ENCODE data around the gene CPXM1.

The CPXM1 gene

DNA sequence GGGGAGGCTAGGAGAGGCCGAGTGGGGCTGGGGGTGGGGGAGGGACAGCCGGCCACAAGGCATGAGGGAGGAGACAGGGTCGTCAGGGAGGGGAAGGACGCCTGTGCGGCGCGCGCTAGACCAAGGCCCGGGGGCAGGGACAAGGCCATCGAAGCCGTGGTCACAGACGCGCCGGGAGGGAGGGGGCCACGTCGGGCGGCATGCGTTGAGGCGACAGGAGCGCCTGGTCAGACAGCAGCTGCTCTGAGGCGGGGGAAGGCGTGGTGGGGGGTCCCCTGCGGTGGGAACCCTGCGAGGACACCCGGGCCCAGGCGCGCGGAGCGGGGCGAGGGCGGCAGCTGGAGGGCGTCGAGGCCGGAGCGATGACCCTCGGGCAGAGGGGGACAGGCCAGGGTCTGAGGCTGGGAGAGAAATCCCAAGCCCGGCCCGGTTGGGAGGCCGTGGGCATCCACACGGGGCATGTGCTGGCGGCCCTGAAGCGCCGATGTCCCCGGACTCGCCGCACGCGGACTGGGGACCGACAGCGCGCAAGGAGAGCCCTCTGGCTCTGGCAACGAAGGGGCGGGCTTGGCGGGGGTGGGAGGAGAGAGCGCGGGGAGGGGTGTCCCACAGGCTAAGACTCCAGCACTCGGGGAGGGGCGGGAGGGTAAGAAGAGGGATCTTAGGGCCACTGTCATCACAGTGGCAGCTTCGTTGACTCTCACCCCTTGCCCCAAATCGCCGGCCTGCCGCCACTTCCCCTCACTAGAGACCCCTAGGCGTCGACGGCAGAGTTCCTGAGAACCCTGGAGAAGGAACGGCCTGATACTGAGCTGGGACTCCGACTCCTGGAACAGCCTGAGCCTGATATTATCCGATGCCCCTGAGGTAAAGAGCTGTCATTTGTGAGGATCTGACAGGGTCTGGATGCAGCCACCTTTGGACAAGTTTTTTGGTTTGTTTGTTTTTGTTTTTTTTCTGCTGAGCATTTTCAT lies 20.8 kb upstream of the CPXM1 start:
- TF ChIP-seq, protein P1, sequence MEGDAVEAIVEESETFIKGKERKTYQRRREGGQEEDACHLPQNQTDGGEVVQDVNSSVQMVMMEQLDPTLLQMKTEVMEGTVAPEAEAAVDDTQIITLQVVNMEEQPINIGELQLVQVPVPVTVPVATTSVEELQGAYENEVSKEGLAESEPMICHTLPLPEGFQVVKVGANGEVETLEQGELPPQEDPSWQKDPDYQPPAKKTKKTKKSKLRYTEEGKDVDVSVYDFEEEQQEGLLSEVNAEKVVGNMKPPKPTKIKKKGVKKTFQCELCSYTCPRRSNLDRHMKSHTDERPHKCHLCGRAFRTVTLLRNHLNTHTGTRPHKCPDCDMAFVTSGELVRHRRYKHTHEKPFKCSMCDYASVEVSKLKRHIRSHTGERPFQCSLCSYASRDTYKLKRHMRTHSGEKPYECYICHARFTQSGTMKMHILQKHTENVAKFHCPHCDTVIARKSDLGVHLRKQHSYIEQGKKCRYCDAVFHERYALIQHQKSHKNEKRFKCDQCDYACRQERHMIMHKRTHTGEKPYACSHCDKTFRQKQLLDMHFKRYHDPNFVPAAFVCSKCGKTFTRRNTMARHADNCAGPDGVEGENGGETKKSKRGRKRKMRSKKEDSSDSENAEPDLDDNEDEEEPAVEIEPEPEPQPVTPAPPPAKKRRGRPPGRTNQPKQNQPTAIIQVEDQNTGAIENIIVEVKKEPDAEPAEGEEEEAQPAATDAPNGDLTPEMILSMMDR (IDR thresholded peaks at IDR 0.05; ENCODE audit: extremely low read depth, missing control alignments) = no peak

DNA sequence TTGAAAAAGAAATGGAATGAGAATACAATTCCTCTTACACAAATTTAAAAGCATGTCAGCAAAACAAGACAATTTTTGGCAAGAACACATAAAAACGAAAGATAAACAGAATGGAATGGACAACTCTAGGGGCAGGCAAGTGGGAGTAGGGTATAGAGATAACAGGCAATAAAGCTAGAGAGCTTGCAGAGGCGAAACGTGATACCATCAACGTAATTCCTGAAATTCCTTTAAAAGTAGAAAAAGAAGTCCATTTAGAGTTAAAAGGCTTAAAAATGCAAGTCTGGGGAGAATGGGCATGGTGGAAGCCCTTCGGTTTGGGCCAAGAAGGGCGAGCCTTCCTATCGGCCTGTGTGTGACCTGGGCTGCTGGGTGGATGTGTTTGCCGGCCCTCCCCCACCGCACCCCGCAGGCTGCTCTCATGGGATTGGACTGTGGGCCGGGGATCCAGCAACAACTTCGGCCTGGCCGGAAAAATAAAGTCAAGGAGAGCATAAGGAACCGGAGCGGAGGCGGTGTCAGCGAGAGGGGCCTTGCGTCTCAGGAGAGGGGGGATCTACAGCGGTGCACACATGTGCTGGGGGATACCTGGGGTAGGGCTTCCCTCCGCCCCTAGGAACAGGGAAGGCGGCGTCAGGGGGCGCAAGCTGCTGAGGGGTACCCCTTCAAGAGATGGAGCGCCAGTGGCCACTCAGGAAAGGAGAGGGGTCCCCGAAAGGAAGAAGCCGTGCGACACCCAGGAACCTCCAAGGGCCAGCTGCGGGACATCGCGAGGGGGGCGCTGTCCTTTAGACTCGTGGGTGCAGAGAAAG lies 19.9 kb upstream of the CPXM1 start:
- DNase-seq (ENCODE audit: low spot score) = no peak
- TF ChIP-seq, protein P1 (IDR thresholded peaks at IDR 0.05; ENCODE audit: extremely low read depth, missing control alignments) = no peak

More for the DNA sequence above, 20.8 kb upstream of the CPXM1 start:
- peak; percentile 17 for DNase-seq (ENCODE audit: low spot score)

DNA sequence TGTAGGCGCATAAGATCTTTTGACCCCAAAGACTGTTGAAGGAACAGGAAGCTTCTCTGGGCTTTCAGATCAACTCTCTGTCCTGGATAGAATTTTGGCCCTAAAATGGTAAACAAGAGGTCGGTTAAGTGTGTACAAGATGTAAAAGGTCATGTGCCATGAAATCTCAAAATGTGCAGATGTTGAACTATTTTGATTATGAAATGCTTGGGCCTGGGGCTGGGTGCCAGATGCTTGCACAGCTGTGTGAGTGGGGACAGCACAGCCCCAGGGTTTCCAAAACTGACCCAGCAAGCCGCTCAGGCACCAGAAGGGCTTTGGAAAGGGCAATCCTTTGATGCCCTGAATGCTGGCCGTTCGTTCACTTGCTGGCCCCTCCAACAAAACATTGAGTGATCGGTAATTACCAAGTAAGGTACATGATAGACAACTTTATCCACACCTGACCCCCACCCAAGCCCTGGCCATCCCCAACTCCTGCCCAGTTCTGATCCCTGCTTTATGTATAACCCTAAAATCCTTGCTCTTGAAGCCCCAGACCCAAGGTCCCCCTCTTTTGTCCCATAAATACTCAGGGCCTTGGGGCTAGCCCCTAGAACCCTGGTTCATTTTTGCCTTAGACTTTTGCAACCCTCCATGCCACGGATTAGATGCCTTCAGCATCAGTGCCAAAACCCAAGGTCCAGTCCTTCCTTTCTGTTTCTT lies 17.6 kb upstream of the CPXM1 start:
- TF ChIP-seq, protein P1 (IDR thresholded peaks at IDR 0.05; ENCODE audit: extremely low read depth, missing control alignments) = no peak

DNA sequence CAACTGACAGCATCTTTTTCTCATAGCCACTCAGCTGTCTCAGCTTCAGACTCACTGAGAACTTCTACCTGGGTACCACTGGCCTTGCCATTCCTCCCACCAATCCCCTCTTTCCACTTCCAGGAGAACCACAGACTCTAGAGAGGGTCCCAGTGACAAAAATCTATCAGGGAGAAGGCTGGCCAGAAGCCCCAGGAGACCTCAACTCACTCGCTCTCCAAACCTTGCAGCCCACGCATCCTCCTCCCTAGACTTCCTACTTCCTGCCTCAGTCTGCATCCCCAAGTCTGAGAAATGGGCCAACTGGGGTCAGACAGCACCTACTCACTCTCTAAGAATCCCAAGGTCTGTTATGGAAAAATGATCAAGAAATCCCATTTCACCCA lies 16.9 kb upstream of the CPXM1 start:
- no peak for DNase-seq (ENCODE audit: low spot score)
- TF ChIP-seq, protein P1 (IDR thresholded peaks at IDR 0.05; ENCODE audit: extremely low read depth, missing control alignments) = no peak

More for the DNA sequence above, 17.6 kb upstream of the CPXM1 start:
- no peak for DNase-seq (ENCODE audit: low spot score)

DNA sequence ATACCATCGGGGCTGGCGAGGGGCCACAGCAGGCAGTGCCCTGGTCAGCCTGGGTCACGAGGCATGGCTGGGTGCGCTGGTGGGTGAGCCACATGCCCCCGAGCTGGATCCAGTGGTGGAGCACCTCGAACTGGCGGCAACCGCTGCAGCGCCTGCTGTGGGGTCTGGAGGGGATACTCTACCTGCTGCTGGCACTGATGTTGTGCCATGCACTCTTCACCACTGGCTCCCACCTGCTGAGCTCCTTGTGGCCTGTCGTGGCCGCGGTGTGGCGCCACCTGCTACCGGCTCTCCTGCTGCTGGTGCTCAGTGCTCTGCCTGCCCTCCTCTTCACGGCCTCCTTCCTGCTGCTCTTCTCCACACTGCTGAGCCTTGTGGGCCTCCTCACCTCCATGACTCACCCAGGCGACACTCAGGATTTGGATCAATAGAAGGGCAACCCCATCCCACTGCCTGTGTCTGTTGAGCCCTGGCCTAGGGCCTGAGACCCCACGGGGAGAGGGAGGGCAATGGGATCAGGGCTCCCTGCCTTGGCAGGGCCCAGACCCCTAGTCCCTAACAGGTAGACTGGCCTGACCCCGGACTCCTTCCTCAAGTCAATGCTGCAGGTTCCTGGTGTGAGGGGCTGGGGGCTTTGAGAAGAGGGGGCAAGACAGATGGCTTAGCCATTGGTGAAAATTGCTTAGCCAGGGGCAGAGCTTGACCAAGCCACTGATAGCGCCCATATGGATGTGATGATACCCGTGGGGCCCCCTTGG lies 16.3 kb upstream of the CPXM1 start:
- DNase-seq (ENCODE audit: low spot score) = no peak
- TF ChIP-seq, protein P1 (IDR thresholded peaks at IDR 0.05; ENCODE audit: extremely low read depth, missing control alignments) = no peak

DNA sequence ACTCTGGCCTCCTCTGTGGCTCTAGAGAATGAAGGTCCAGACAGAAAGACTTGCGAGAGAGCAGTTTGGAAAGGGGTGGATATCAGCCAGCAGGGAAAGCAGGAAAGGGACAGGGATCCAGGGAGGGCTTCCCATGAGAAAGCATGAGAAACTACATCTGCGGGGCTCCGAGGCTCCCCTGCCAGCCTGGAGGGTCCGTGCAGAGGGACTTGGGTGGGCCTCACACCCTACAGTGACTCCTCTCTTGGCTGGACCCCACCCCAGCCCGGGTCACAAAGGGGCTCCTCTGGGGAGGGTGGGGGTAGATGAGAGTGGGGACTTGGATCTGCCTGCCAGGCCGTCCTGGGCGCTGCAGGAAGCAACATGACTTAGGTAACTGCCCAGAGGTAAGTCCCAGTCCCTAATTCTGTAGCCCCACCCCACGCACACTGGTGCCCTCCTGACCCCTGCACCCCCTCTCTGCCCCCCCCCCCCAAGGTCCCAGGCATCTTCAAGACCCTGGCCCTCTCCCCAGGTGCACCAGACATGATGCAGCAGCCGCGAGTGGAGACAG lies 15.7 kb upstream of the CPXM1 start, which contains the start of gene TMEM239:
Gene TMEM239, plus strand, starts transcription at position 335 of the 553 bp plus-strand sequence. Its CDS starts 191 bp downstream, at position 526.
- DNase-seq (ENCODE audit: low spot score) = no peak
- TF ChIP-seq, protein P1 (IDR thresholded peaks at IDR 0.05; ENCODE audit: extremely low read depth, missing control alignments) = no peak
